GM12874 (cell line): ENCODE measurements around the gene STRN4.

Experiments
- TF ChIP-seq, protein P1 (sequence below): IDR thresholded peaks from 2 replicates; pipeline ENCODE4 v1.5.1; 2011; ENCODE audit warnings: low read depth, mild to moderate bottlenecking, control low read depth, low read length, moderate library complexity; ENCODE audit not compliant: insufficient read depth

The STRN4 gene

DNA sequence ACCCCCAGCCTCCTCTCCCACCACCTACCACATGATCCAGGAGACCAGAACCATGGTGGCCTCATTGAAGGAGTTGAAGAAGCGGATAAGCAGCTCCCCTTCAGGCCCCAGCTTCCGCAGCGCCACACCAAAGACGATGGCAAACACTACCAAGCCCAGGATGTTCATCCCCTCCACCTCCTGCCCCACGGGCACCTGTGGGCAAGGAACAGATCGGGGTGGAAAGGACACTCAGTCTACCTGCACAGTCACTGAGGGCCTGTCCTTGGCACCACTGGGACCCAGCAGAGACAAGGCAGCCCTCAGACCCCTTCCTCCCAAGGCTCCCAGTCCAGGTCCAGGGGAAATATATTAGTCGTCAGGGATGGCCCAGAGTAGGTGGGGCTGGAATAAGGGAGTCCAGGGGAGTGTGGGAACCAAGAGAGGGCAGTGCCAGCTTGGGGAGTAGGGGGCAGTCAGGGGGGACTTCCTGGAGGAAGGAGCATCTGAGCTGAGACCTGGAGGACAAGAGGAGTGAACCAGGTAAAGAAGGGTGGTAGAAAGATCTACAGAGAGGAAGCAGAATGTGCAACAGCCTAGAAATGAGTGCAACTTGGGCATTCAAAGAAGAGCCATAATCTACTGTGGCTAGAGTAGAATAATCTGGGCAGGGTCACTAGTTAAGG lies 36.2 kb upstream of the STRN4 start:
- TF ChIP-seq, protein P1, sequence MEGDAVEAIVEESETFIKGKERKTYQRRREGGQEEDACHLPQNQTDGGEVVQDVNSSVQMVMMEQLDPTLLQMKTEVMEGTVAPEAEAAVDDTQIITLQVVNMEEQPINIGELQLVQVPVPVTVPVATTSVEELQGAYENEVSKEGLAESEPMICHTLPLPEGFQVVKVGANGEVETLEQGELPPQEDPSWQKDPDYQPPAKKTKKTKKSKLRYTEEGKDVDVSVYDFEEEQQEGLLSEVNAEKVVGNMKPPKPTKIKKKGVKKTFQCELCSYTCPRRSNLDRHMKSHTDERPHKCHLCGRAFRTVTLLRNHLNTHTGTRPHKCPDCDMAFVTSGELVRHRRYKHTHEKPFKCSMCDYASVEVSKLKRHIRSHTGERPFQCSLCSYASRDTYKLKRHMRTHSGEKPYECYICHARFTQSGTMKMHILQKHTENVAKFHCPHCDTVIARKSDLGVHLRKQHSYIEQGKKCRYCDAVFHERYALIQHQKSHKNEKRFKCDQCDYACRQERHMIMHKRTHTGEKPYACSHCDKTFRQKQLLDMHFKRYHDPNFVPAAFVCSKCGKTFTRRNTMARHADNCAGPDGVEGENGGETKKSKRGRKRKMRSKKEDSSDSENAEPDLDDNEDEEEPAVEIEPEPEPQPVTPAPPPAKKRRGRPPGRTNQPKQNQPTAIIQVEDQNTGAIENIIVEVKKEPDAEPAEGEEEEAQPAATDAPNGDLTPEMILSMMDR: no peak

DNA sequence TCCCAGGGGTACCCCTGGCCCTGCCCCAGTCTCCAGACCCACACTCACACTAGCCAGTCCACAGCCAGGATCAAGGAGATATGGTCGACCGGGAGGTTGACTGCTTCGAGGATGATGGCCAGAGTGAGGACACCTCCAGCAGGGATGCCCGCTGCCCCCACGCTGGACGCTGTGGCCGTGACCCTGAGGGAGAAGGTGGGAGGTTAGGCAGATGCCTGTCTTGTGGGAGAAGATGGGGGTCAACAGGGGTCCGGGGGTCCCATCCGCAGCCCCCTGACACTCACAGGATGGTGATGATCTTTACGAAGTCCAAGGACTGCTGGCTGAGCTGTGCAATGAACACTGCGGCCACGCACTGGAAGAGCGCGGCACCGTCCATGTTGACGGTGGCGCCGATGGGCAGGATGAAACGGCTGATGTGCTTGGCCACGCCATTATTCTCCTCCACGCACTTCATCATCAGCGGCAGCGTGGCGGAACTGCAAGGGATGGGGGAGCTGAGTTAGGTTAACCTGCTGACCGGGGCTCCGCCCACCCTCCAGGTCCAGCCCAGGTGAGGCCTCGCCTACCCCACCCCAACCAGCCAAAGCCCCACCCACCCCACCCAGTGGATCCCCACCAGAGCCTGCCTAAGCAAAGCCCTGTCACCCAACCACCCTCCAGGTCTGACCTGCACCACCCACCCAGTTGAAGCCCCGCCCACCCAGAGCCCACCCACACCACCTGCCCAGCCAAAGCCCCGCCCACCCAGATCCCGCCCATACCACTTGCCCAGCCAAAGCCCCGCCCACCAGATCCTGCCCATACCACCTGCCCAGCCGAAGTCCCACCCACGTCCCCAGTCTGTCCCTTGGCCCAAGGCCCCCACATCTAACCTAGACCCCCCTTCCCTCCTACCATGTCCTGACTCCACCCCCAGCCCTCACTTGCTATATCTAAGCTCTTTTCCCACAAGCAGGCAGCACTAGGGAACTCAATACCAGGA lies 31.0 kb upstream of the STRN4 start:
- TF ChIP-seq, protein P1: no peak

DNA sequence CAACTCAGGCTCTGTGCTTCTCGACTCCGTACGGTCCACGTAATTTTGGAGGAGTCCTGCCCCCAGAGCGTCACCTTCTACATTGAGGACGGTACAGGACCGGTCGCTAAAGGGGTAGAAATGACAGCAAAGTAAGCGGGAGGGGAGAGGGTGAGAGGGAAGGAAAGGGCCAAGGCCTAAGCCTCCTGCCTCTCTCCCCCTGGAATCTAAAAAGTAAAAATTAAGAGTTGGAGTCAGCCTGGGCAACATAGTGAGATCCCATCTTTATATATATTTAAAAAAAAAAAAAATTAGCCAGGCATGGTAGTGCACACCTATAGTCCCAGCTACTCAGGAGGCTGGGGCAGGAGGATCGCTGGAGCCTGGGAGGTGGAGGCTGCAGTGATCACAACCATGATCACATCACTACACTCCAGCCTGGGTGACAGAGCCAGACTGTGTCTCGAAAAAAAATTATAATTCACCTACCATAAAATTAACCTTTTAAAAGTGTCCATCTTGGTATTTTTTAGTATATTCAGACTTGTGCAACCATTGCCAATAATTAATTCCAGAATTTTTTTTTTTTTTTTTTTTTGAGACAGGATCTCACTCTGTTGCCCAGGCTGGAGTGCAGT lies 29.5 kb upstream of the STRN4 start:
- TF ChIP-seq, protein P1: no peak

DNA sequence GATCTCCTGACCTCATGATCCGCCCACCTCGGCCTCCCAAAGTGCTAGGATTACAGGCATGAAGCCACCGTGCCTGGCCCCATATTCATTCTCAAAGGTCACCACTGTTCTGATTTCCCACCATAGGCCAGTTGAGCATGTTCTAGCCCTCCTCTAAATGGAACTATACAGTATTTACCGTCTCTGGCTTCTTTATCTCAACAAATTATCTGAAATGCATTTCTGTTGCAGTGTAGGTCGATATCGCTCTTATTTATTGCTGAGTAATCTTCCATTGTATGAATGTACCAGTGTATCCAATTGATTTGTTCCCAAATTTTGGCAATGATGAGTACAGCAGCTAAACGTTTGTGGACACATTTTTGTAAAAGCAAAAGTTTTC lies 26.8 kb upstream of the STRN4 start:
- TF ChIP-seq, protein P1: no peak

DNA sequence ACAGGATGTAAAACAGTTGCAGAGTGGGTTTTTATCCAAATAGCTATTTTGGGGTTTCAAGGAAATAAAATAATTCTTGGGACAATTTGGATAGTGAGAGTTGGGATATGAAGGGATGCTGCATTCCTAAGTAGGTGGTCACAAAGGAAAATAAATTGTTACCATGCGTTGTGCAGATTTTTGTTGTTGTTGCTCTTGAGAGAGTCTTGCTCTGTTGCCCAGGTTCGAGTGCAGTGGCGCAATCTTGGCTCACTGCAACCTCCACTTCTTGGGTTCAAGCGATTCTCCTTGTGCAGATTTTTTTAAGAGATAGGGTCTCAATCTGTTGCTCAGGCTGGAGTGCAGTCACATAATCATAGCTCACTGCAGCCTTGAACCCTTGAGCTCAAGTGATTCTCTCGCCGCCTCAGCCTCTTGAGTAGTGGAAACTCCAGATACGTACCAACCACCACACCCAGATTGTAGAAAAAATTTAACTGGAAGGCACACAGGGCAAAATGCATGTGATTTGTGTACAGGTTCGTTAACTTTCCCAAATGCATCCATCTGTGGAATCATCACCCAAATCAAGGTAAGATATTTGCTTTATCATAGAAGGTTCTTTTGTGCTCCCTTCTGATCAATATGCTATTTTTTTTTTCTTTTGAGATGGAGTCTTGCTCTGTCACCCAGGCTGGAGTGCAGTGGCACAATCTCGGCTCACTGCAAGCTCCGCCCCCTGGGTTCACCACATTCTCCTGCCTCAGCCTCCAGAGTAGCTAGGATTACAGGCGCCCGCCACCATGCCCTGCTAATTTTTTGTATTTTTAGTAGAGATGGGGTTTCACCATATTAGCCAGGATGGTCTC lies 26.1 kb upstream of the STRN4 start:
- TF ChIP-seq, protein P1: no peak

DNA sequence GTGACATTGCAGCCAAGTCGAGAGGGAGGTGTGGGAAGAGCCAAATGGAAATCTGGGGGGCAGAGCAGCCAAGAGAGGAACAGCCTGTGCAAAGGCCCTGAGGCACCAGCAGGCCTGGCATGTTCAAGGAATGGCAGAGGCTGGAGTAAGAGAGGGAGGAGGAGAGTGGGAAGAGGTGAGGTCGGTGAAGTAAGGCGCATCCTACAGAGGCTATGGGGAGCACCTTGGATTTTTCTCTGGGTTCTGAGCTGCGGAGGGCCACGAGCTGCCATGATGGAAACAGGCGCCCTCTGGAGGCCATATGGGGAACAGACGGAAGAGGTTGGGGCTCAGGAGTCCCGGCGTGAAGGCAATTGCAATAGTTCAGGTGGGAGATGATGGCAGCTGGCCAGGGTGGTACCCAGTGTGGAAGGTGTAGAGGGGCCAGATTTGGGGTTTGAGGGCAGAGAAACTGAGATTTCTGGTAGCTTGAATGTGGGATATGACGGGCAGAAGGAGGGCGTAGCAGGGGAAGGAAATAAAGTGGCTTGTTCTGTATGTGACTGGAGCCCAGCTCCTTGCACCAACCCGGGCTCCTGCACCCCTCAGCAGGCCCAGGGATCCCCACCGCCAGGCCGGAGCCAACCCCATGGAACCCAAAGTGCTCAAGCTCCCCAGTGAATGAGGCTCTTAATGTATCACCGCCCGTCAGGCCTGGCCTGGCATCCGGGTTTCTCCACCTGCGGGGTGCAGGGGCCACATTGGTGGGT lies 20.5 kb upstream of the STRN4 start:
- TF ChIP-seq, protein P1: peak; percentile 89
